HCT116 (cell line): ENCODE measurements around the gene SUPT4H1. TPM values are rescaled to one million over a fixed set of nuclear protein-coding genes. Genes with fewer than 3 reads are reported as not detected.

ENCODE experiments used
- ATAC-seq: fragments of 200-7000 bp; cut with Tn5 transposase; 2 replicates; pipeline ENCODE4 v1.9.1; 2020; ENCODE audit warnings: mild to moderate bottlenecking, moderate library complexity
- BruUV-seq: library from RNA; stranded (reverse); fragments of 400-500 nt; replicated peaks from 2 replicates; lab custom pipeline; 2021; lab: Mats Ljungman, UMichigan
- CTCF ChIA-PET: fragments of 300-600 bp; sonication (Branson Sonifier 250); formaldehyde crosslinking; loops from one replicate; lab custom pipeline; 2021; ENCODE audit warnings: antibody characterized with exemption; lab: Charles Lee
- POLR2A ChIA-PET: fragments of 300-600, 350-600 bp; sonication (Branson Sonifier 250); formaldehyde crosslinking; loops from one replicate; lab custom pipeline; 2021; ENCODE audit warnings: antibody characterized with exemption; lab: Charles Lee
- RAD21 ChIA-PET, 2 experiments: fragments of 300-600 bp; sonication (Branson Sonifier 250); formaldehyde crosslinking; loops; one replicate each; lab custom pipeline; 2023; ENCODE audit warnings: low total read pairs in 2 of 2; ENCODE audit not compliant: uncharacterized antibody in 2 of 2, unreplicated experiment in 2 of 2, low non-redundant PET in 1 of 2; lab: Charles Lee
- DNase-seq: peaks from one replicate; pipeline ENCODE4 v3.0.0-alpha.2; 2010; ENCODE audit warnings: low read depth, low spot score
- H2AFZ ChIP-seq: fragments of 200-600 bp; shearing (Covaris generic), sonication (generic); 2 replicates; pipeline ENCODE4 v1.6.1; 2017; ENCODE audit warnings: low read depth, mixed run types, mixed read lengths, antibody characterized with exemption, low read length; ENCODE audit not compliant: poor library complexity, severe bottlenecking
- H3K27ac ChIP-seq: 2 replicates; pipeline ENCODE4 v1.5.1; 2012; ENCODE audit warnings: low read depth, low read length
- H3K27me3 ChIP-seq: fragments of 200-600 bp; sonication (generic); 2 replicates; pipeline ENCODE4 v1.6.1; 2016; ENCODE audit warnings: mixed run types, low read length, mixed read lengths; ENCODE audit not compliant: insufficient read depth
- H3K36me3 ChIP-seq, 2 experiments: fragments of 200-500 bp in 1 of 2; fragments of 200-600 bp in 1 of 2; sonication (Bioruptor generic) in 1 of 2; sonication (generic) in 1 of 2; 2 replicates each; pipeline versions ENCODE4 v1.5.1 to v1.6.1; 2014 to 2016; ENCODE audit warnings: low read length in 2 of 2, inconsistent platforms in 1 of 2, mixed read lengths in 1 of 2, mixed run types in 1 of 2; ENCODE audit not compliant: insufficient read depth in 2 of 2, control insufficient read depth in 1 of 2
- H3K4me1 ChIP-seq, 2 experiments: fragments of 200-600 bp in 1 of 2; sonication (generic) in 1 of 2; 2 replicates each; pipeline versions ENCODE4 v1.5.1 to v1.6.1; 2012 to 2017; ENCODE audit warnings: low read length in 2 of 2, inconsistent platforms in 1 of 2, mild to moderate bottlenecking in 1 of 2, mixed read lengths in 1 of 2, mixed run types in 1 of 2, moderate library complexity in 1 of 2; ENCODE audit not compliant: insufficient read depth in 2 of 2, control insufficient read depth in 1 of 2
- H3K4me2 ChIP-seq: fragments of 200-600 bp; sonication (generic); 2 replicates; pipeline ENCODE4 v1.6.1; 2017; ENCODE audit warnings: mixed run types, low read length, mixed read lengths
- H3K4me3 ChIP-seq, 2 experiments: fragments of 200-600 bp in 1 of 2; sonication (generic) in 1 of 2; replicated peaks in 1 of 2; 2 replicates each; pipeline ENCODE4 v1.5.1; 2011 to 2016; ENCODE audit warnings: low read length in 2 of 2, control low read depth in 1 of 2, low read depth in 1 of 2, mild to moderate bottlenecking in 1 of 2, mixed read lengths in 1 of 2, mixed run types in 1 of 2
- H3K79me2 ChIP-seq: fragments of 200-600 bp; sonication (generic); 2 replicates; pipeline ENCODE4 v1.6.1; 2017; ENCODE audit warnings: mild to moderate bottlenecking, mixed run types, low read length, moderate library complexity, mixed read lengths; ENCODE audit not compliant: insufficient read depth
- H3K9ac ChIP-seq: fragments of 200-600 bp; sonication (generic); 2 replicates; pipeline ENCODE4 v1.6.1; 2016; ENCODE audit warnings: low read length, mixed read lengths
- H3K9me2 ChIP-seq: fragments of 200-600 bp; sonication (generic), shearing (Covaris generic); 2 replicates; pipeline ENCODE4 v1.6.1; 2017; ENCODE audit warnings: mixed run types, mild to moderate bottlenecking, moderate library complexity; ENCODE audit not compliant: insufficient read depth
- H3K9me3 ChIP-seq, 2 experiments: fragments of 200-500 bp in 1 of 2; fragments of 200-600 bp in 1 of 2; sonication (Bioruptor generic) in 1 of 2; sonication (generic) in 1 of 2; 2 replicates each; pipeline ENCODE4 v1.6.1; 2014 to 2017; ENCODE audit warnings: low read length in 2 of 2, mixed read lengths in 2 of 2, inconsistent platforms in 1 of 2, low read depth in 1 of 2, mild to moderate bottlenecking in 1 of 2, mixed run types in 1 of 2, moderate library complexity in 1 of 2; ENCODE audit not compliant: control insufficient read depth in 1 of 2, insufficient read depth in 1 of 2
- H4K20me1 ChIP-seq: fragments of 200-600 bp; sonication (generic), shearing (Covaris generic); 2 replicates; pipeline ENCODE4 v1.6.1; 2017; ENCODE audit warnings: mixed run types, mild to moderate bottlenecking, moderate library complexity; ENCODE audit not compliant: insufficient read depth
- CBX3 ChIP-seq: IDR thresholded peaks from 2 replicates; pipeline ENCODE4 v1.6.1; 2012; ENCODE audit warnings: low read depth
- MAX ChIP-seq: IDR thresholded peaks from 2 replicates; pipeline ENCODE4 v1.6.1; 2012
- POLR2A ChIP-seq: IDR thresholded peaks from 2 replicates; pipeline ENCODE4 v1.7.0; 2011; ENCODE audit warnings: borderline replicate concordance; ENCODE audit not compliant: insufficient read depth, insufficient read length; ENCODE audit errors: extremely low read depth
- RAD21 ChIP-seq: IDR thresholded peaks from 2 replicates; pipeline ENCODE4 v1.6.1; 2012; ENCODE audit warnings: low read depth, mild to moderate bottlenecking
- TCF7L2 ChIP-seq: IDR thresholded peaks from 2 replicates; pipeline ENCODE4 v1.7.0; 2011; ENCODE audit warnings: borderline replicate concordance, inconsistent platforms; ENCODE audit not compliant: insufficient read depth, insufficient read length; ENCODE audit errors: extremely low read depth
- ZBTB33 ChIP-seq: IDR thresholded peaks from 2 replicates; pipeline ENCODE4 v1.6.1; 2011; ENCODE audit warnings: mild to moderate bottlenecking, low read length, moderate library complexity; ENCODE audit not compliant: insufficient replicate concordance; ENCODE audit errors: extremely low read depth
- intact Hi-C: fragments of 100-400 bp; cut with micrococcal nuclease; formaldehyde crosslinking; loops from 2 replicates; pipeline ENCODE4 v1.10.0; 2022
- total RNA-seq: library from RNA; stranded (reverse); gene quantifications from one replicate; pipeline ENCODE4 v1.2.1, GENCODE V29; 2021; ENCODE audit not compliant: unreplicated experiment
- TF ChIP-seq, protein P1 (sequence below): IDR thresholded peaks from 2 replicates; pipeline ENCODE4 v1.6.1; 2012; ENCODE audit warnings: low read depth

The SUPT4H1 gene
- total RNA-seq, 1 experiment from 2014 or later = 118 TPM

DNA sequence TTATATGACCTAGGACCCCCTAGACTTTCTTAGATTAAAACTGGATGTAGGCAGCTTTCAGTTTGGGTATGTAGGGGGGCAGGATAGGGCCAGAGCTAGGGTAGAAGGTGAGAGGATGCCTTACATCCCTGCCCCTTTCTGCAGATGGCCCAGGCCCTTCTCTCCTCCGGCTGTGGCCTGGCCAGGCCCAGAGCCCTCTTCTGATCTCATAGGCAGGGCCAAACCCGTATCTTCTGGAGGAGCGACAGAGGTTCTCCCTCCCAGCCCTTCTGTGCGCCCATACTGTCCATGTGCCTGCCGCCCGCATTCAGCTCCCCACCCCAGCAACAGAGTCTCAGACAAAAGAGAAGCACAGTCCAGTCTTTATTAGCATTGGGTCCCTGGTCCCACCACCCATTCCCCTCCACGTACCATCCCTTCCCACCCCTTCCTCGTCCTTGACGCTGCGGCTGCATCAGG is 21.4 kb downstream of the SUPT4H1 start:
- Histone ChIP-seq H3K27me3 (no peaks in the 10 kb centered on the region), H4K20me1 (no peaks in the 10 kb centered on the region), H3K79me2 (no peaks in the 10 kb centered on the region)
- intact Hi-C loops = no loop called here
- CTCF ChIA-PET = no interaction called here
- TF ChIP-seq ZBTB33 (no peak), POLR2A (no peak), TCF7L2 (no peak), RAD21 (no peak), MAX (no peak), CBX3 (no peak)
- TF ChIP-seq, protein P1, sequence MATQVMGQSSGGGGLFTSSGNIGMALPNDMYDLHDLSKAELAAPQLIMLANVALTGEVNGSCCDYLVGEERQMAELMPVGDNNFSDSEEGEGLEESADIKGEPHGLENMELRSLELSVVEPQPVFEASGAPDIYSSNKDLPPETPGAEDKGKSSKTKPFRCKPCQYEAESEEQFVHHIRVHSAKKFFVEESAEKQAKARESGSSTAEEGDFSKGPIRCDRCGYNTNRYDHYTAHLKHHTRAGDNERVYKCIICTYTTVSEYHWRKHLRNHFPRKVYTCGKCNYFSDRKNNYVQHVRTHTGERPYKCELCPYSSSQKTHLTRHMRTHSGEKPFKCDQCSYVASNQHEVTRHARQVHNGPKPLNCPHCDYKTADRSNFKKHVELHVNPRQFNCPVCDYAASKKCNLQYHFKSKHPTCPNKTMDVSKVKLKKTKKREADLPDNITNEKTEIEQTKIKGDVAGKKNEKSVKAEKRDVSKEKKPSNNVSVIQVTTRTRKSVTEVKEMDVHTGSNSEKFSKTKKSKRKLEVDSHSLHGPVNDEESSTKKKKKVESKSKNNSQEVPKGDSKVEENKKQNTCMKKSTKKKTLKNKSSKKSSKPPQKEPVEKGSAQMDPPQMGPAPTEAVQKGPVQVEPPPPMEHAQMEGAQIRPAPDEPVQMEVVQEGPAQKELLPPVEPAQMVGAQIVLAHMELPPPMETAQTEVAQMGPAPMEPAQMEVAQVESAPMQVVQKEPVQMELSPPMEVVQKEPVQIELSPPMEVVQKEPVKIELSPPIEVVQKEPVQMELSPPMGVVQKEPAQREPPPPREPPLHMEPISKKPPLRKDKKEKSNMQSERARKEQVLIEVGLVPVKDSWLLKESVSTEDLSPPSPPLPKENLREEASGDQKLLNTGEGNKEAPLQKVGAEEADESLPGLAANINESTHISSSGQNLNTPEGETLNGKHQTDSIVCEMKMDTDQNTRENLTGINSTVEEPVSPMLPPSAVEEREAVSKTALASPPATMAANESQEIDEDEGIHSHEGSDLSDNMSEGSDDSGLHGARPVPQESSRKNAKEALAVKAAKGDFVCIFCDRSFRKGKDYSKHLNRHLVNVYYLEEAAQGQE = no peak
- TF ChIP-seq, all 23 proteins: peak for 0
- Histone ChIP-seq H3K4me1 (peaks cover 3 to 18% of the 10 kb centered on the region in 2 experiments; a peak in 3 of 4 replicates), H3K9ac (no peak overlapping the region), H3K9me2 (no peaks in the 10 kb centered on the region), H3K4me3 (no peak overlapping the region), H3K9me3 (no peaks in the 10 kb centered on the region), H3K27ac (no peak overlapping the region), H3K4me2 (no peak overlapping the region), H2AFZ (no peak overlapping the region), H3K36me3 (no peaks in the 10 kb centered on the region)
- BruUV-seq = no TSS peak
- no peak for DNase-seq
- ATAC-seq = no peak
- POLR2A ChIA-PET = no interaction called here
- RAD21 ChIA-PET = no interaction called here
